H9 (cell line): ENCODE measurements around the gene NGB. TPM values are rescaled to one million over a fixed set of nuclear protein-coding genes. Genes with fewer than 3 reads are reported as not detected.
"Not testable (repeated sequence)": the region's sequence is repeated elsewhere in the genome, so short reads cannot be mapped to it uniquely, and the experiment has no call there.

ENCODE experiments used
- DNase-seq: peaks from one replicate; pipeline ENCODE4 v3.0.0-alpha.2; 2017
- H2AFZ ChIP-seq: one replicate; pipeline ENCODE4 v1.6.1; 2013; ENCODE audit warnings: mild to moderate bottlenecking, low read length, control low read depth, moderate library complexity
- H2AK5ac ChIP-seq: 2 replicates; pipeline ENCODE4 v1.6.1; 2013; ENCODE audit warnings: low read length, control low read depth, mixed read lengths; ENCODE audit not compliant: insufficient read length
- H2BK120ac ChIP-seq: one replicate; pipeline ENCODE4 v1.6.1; 2013; ENCODE audit warnings: low read depth, mild to moderate bottlenecking, low read length, control low read depth, inconsistent platforms; ENCODE audit not compliant: poor library complexity, severe bottlenecking
- H2BK12ac ChIP-seq: 2 replicates; pipeline ENCODE4 v1.6.1; 2013; ENCODE audit warnings: low read length, control low read depth, mixed read lengths, low read depth; ENCODE audit not compliant: insufficient read length
- H2BK15ac ChIP-seq: 2 replicates; pipeline ENCODE4 v1.6.1; 2013; ENCODE audit warnings: low read depth, low read length, control low read depth
- H2BK20ac ChIP-seq: one replicate; pipeline ENCODE4 v1.6.1; 2013; ENCODE audit warnings: low read depth, mild to moderate bottlenecking, low read length, control low read depth, inconsistent platforms; ENCODE audit not compliant: poor library complexity, severe bottlenecking
- H2BK5ac ChIP-seq: 2 replicates; pipeline ENCODE4 v1.6.1; 2013; ENCODE audit warnings: low read length, control low read depth, mixed read lengths; ENCODE audit not compliant: insufficient read length
- H3K14ac ChIP-seq: 2 replicates; pipeline ENCODE4 v1.6.1; 2013; ENCODE audit warnings: low read length, control low read depth; ENCODE audit not compliant: insufficient read depth
- H3K18ac ChIP-seq: 2 replicates; pipeline ENCODE4 v1.6.1; 2013; ENCODE audit warnings: low read depth, mild to moderate bottlenecking, mixed read lengths, low read length, control low read depth; ENCODE audit not compliant: insufficient read length
- H3K23ac ChIP-seq: 2 replicates; pipeline ENCODE4 v1.6.1; 2013; ENCODE audit warnings: low read length, control low read depth, mixed read lengths, low read depth; ENCODE audit not compliant: insufficient read length
- H3K23me2 ChIP-seq: 2 replicates; pipeline ENCODE4 v1.6.1; 2013; ENCODE audit warnings: low read depth, mild to moderate bottlenecking, mixed read lengths, low read length, control low read depth; ENCODE audit not compliant: insufficient read length, poor library complexity, severe bottlenecking
- H3K27ac ChIP-seq: 2 replicates; pipeline ENCODE4 v1.5.1; 2013; ENCODE audit warnings: low read length, control low read depth, mixed read lengths, low read depth; ENCODE audit not compliant: insufficient read length
- H3K27me3 ChIP-seq: 2 replicates; pipeline ENCODE4 v1.6.1; 2013; ENCODE audit warnings: low read length, control low read depth, inconsistent platforms; ENCODE audit not compliant: insufficient read depth
- H3K4ac ChIP-seq: 2 replicates; pipeline ENCODE4 v1.6.1; 2013; ENCODE audit warnings: low read depth, mild to moderate bottlenecking, control low read depth, inconsistent platforms, low read length, moderate library complexity
- H3K4me1 ChIP-seq: 2 replicates; pipeline ENCODE4 v1.6.1; 2013; ENCODE audit warnings: low read length, control low read depth, inconsistent platforms; ENCODE audit not compliant: insufficient read depth
- H3K4me2 ChIP-seq: 2 replicates; pipeline ENCODE4 v1.6.1; 2013; ENCODE audit warnings: low read length, control low read depth, mixed read lengths; ENCODE audit not compliant: insufficient read length, insufficient read depth
- H3K56ac ChIP-seq: 2 replicates; pipeline ENCODE4 v1.6.1; 2013; ENCODE audit warnings: low read depth, mild to moderate bottlenecking, mixed read lengths, low read length, control low read depth; ENCODE audit not compliant: insufficient read length
- H3K79me1 ChIP-seq: 2 replicates; pipeline ENCODE4 v1.6.1; 2013; ENCODE audit warnings: low read depth, mild to moderate bottlenecking, moderate library complexity, low read length, control low read depth, inconsistent platforms; ENCODE audit not compliant: insufficient read depth, poor library complexity, severe bottlenecking
- H3K79me2 ChIP-seq: 2 replicates; pipeline ENCODE4 v1.6.1; 2013; ENCODE audit warnings: low read length, control low read depth, inconsistent platforms; ENCODE audit not compliant: insufficient read depth
- H3K9ac ChIP-seq: 2 replicates; pipeline ENCODE4 v1.6.1; 2013; ENCODE audit warnings: low read length, control low read depth, mixed read lengths; ENCODE audit not compliant: insufficient read length; ENCODE audit errors: extremely low read depth
- H3K9me3 ChIP-seq: one replicate; pipeline ENCODE4 v1.6.1; 2013; ENCODE audit warnings: low read depth, low read length, inconsistent platforms; ENCODE audit not compliant: control insufficient read depth
- H3T11ph ChIP-seq: one replicate; pipeline ENCODE4 v1.6.1; 2013; ENCODE audit warnings: mild to moderate bottlenecking, low read length, control low read depth, inconsistent platforms
- H4K20me1 ChIP-seq: one replicate; pipeline ENCODE4 v1.6.1; 2013; ENCODE audit not compliant: control insufficient read depth, insufficient read length, insufficient read depth
- H4K5ac ChIP-seq: 2 replicates; pipeline ENCODE4 v1.6.1; 2013; ENCODE audit warnings: low read depth, mild to moderate bottlenecking, mixed read lengths, low read length, control low read depth; ENCODE audit not compliant: insufficient read length
- H4K8ac ChIP-seq: replicated peaks from 2 replicates; pipeline ENCODE4 v1.6.1; 2013; ENCODE audit warnings: low read length, control low read depth, mixed read lengths, low read depth; ENCODE audit not compliant: insufficient read length
- H4K91ac ChIP-seq: 2 replicates; pipeline ENCODE4 v1.6.1; 2013; ENCODE audit warnings: low read depth, mild to moderate bottlenecking, moderate library complexity, mixed read lengths, low read length, control low read depth; ENCODE audit not compliant: insufficient read length
- H3K27ac Mint-ChIP-seq, 3 experiments: 2 replicates in 2 of 3; 3 replicates in 1 of 3; pipeline ENCODE4 v1.8.0; 2020 to 2021; ENCODE audit warnings: mixed read lengths in 3 of 3, mild to moderate bottlenecking in 1 of 3, moderate library complexity in 1 of 3
- H3K27me3 Mint-ChIP-seq: 2 replicates; pipeline ENCODE4 v1.8.0; 2021; ENCODE audit warnings: low read depth, mild to moderate bottlenecking, moderate library complexity, mixed read lengths
- H3K36me3 Mint-ChIP-seq, 3 experiments: 2 replicates in 2 of 3; 3 replicates in 1 of 3; pipeline ENCODE4 v1.8.0; 2020 to 2021; ENCODE audit warnings: low read depth in 3 of 3, mixed read lengths in 3 of 3; ENCODE audit not compliant: insufficient read depth in 1 of 3
- H3K4me1 Mint-ChIP-seq, 2 experiments: 2 replicates each; pipeline ENCODE4 v1.8.0; 2020; ENCODE audit warnings: mixed read lengths in 2 of 2
- H3K4me3 Mint-ChIP-seq, 2 experiments: 2 replicates in 1 of 2; 3 replicates in 1 of 2; pipeline ENCODE4 v1.8.0; 2020 to 2021; ENCODE audit warnings: mild to moderate bottlenecking in 2 of 2, mixed read lengths in 2 of 2, moderate library complexity in 1 of 2
- H3K9me3 Mint-ChIP-seq, 2 experiments: 2 replicates in 1 of 2; 3 replicates in 1 of 2; pipeline ENCODE4 v1.8.0; 2020; ENCODE audit warnings: mild to moderate bottlenecking in 2 of 2, mixed read lengths in 2 of 2, moderate library complexity in 1 of 2
- CTCF ChIP-seq: fragments of 200-600 bp; sonication (generic); conservative IDR thresholded peaks from 3 replicates; pipeline ENCODE4 v1.8.0; 2021; ENCODE audit warnings: antibody characterized with exemption, mild to moderate bottlenecking
- WGBS: extraction: QIAGEN DNeasy Blood & Tissue Kit; methylation state at CpG from one replicate; pipeline ENCODE4 v1.1.7; 2013; ENCODE audit warnings: missing lambda C conversion rate, low lambda C conversion rate, mixed read lengths; ENCODE audit not compliant: insufficient read length; ENCODE audit errors: extremely low coverage; 5-methylcytosine and 5-hydroxymethylcytosine counted together
- total RNA-seq: library from RNA; stranded (reverse); gene quantifications from 2 replicates; pipeline ENCODE4 v1.2.1, GENCODE V29; 2021

The NGB gene
- total RNA-seq, 1 experiment from 2014 or later: 0.26 TPM

- H3K4me2 ChIP-seq: no peak overlapping the region
- no peaks in the 10 kb centered on the region; a peak in 1 of 5 replicates for H3K9me3 Mint-ChIP-seq
- no peak overlapping the region for H3K18ac ChIP-seq
- peaks cover 9 to 43% (median 29%) of the 10 kb centered on the region in 3 experiments; a peak in 6 of 7 replicates for H3K36me3 Mint-ChIP-seq
- WGBS: no CpG with 5 or more reads among the region's 6 CpGs
- H3K23me2 ChIP-seq: no peaks in the 10 kb centered on the region
- no peak overlapping the region for H2BK120ac ChIP-seq
- H3K9me3 ChIP-seq: no peaks in the 10 kb centered on the region
- no peak overlapping the region for H3K4me3 Mint-ChIP-seq
- H4K91ac ChIP-seq: no peak overlapping the region
- no peak for DNase-seq
- H2AFZ ChIP-seq: no peak overlapping the region
- no peak overlapping the region for H4K5ac ChIP-seq
- no peak overlapping the region for H2AK5ac ChIP-seq
- H3K23ac ChIP-seq: no peak overlapping the region
- no peaks in the 10 kb centered on the region for H3K79me1 ChIP-seq
- no peak overlapping the region for H2BK12ac ChIP-seq
- no peak overlapping the region for H3K4ac ChIP-seq
- H2BK15ac ChIP-seq: no peak overlapping the region
- H4K8ac ChIP-seq: no peak overlapping the region
- H3K27ac ChIP-seq: no peak overlapping the region
- TF ChIP-seq CTCF: no peak
- H3K14ac ChIP-seq: no peak overlapping the region
- H3K4me1 Mint-ChIP-seq: no peaks in the 10 kb centered on the region
- no peaks in the 10 kb centered on the region for H3K4me1 ChIP-seq
- H2BK20ac ChIP-seq: no peak overlapping the region
- H3K79me2 ChIP-seq: no peaks in the 10 kb centered on the region
- H3K9ac ChIP-seq: no peak overlapping the region
- H3K27ac Mint-ChIP-seq: no peak overlapping the region
- H3K27me3 Mint-ChIP-seq: no peaks in the 10 kb centered on the region
- H4K20me1 ChIP-seq: no peaks in the 10 kb centered on the region
- no peaks in the 10 kb centered on the region for H3K27me3 ChIP-seq
- H3T11ph ChIP-seq: no peak overlapping the region
- H3K56ac ChIP-seq: no peak overlapping the region
- H2BK5ac ChIP-seq: no peak overlapping the region
These were observed 10.9 kb upstream of the NGB start for GRCh38 chr14:77281852-77282410.

- H2BK12ac ChIP-seq, H2BK5ac ChIP-seq, H3K4me1 ChIP-seq, H4K91ac ChIP-seq, H3K27ac ChIP-seq, H3K9me3 Mint-ChIP-seq, H3K23ac ChIP-seq, H3T11ph ChIP-seq, H2BK15ac ChIP-seq, H3K56ac ChIP-seq, H2BK20ac ChIP-seq, H3K9ac ChIP-seq, H3K27me3 ChIP-seq, H3K23me2 ChIP-seq, H2AK5ac ChIP-seq, H3K14ac ChIP-seq, H3K18ac ChIP-seq, H4K20me1 ChIP-seq, H3K4me2 ChIP-seq, H3K4me1 Mint-ChIP-seq, H3K27me3 Mint-ChIP-seq, H2AFZ ChIP-seq, H4K5ac ChIP-seq, H3K79me1 ChIP-seq, H3K79me2 ChIP-seq, H2BK120ac ChIP-seq, H3K4me3 Mint-ChIP-seq, H4K8ac ChIP-seq, H3K9me3 ChIP-seq, H3K4ac ChIP-seq, H3K27ac Mint-ChIP-seq, DNase-seq: not testable (repeated sequence)
- no CpG with 5 or more reads among the region's 4 CpGs for WGBS
- H3K36me3 Mint-ChIP-seq: peaks cover 9 to 36% (median 20%) of the 10 kb centered on the region in 3 experiments; a peak in 6 of 7 replicates
These were observed 9.9 kb upstream of the NGB start for GRCh38 chr14:77280921-77281320.
